K562 (cell line): ENCODE measurements around the gene PDE11A. TPM values are rescaled to one million over a fixed set of nuclear protein-coding genes. Genes with fewer than 3 reads are reported as not detected.

Experiments used
- CBX5 ChIP-seq: IDR thresholded peaks from 2 replicates; pipeline ENCODE4 v1.6.1; 2014; ENCODE audit warnings: low read depth, borderline replicate concordance
- CEBPB ChIP-seq: fragments of 450-650 bp; IDR thresholded peaks from 2 replicates; pipeline ENCODE4 v1.6.1; 2016; ENCODE audit warnings: missing genetic modification characterization, missing compliant biosample characterization
- DACH1 ChIP-seq: fragments of 450-650 bp; IDR thresholded peaks from 2 replicates; pipeline ENCODE4 v1.6.1; 2018; ENCODE audit not compliant: partially characterized antibody
- GABPA ChIP-seq: fragments of 200-800 bp; sonication (Bioruptor generic); conservative IDR thresholded peaks from 2 replicates; pipeline ENCODE4 v1.6.1; 2016; ENCODE audit warnings: low read depth, missing genetic modification characterization, missing compliant biosample characterization
- KDM1A ChIP-seq, 2 experiments: fragments of 450-650 bp; IDR thresholded peaks; 2 replicates each; pipeline ENCODE4 v1.6.1; 2016; ENCODE audit warnings: mild to moderate bottlenecking in 2 of 2
- LEF1 ChIP-seq: fragments of 450-650 bp; IDR thresholded peaks from 2 replicates; pipeline ENCODE4 v1.6.1; 2016; ENCODE audit warnings: mild to moderate bottlenecking
- MBD2 ChIP-seq: sonication (generic); IDR thresholded peaks from 2 replicates; pipeline ENCODE4 v1.6.1; 2016; ENCODE audit warnings: low read depth, borderline replicate concordance
- MECOM ChIP-seq: fragments of 250-450 bp; sonication (Bioruptor Pico); IDR thresholded peaks from 2 replicates; pipeline ENCODE4 v1.8.0; 2022; ENCODE audit warnings: inconsistent platforms
- SMARCA5 ChIP-seq: fragments of 450-650 bp; IDR thresholded peaks from 2 replicates; pipeline ENCODE4 v1.6.1; 2016
- ZBTB26 ChIP-seq: fragments of 450-650 bp; formaldehyde crosslinking; IDR thresholded peaks from 2 replicates; pipeline ENCODE4 v1.4.0; 2022; ENCODE audit warnings: missing genetic modification characterization
- ZNF212 ChIP-seq: fragments of 450-650 bp; formaldehyde crosslinking; IDR thresholded peaks from 2 replicates; pipeline ENCODE4 v1.4.0; 2020; ENCODE audit warnings: mild to moderate bottlenecking
- ZNF584 ChIP-seq: fragments of 200-800 bp; sonication (Bioruptor generic); IDR thresholded peaks from 2 replicates; pipeline ENCODE4 v1.6.1; 2016; ENCODE audit warnings: low read depth, mild to moderate bottlenecking, missing genetic modification characterization, missing compliant biosample characterization
- polyA plus RNA-seq, 8 experiments: library from polyadenylated mRNA; depleted of rRNA in 4 of 8; stranded (reverse) in 5 of 8; unstranded in 3 of 8; fragments of >200 nt; fragmentation: Nextera tagmentation in 2 of 8; fragmentation: Illumina TruSeq in 1 of 8; extraction: Ambion mirVana in 2 of 8; extraction: Trizol in 1 of 8; gene quantifications; 2 replicates each; pipeline versions ENCODE4 v1.2.1 to v1.2.3, GENCODE V29; 2011 to 2014; ENCODE audit warnings: inconsistent platforms in 1 of 8, missing spikeins in 1 of 8
- total RNA-seq, 7 experiments: library from RNA; depleted of rRNA in 6 of 7; stranded (reverse); fragments of >200 nt in 6 of 7; fragmentation: Illumina TruSeq in 2 of 7; extraction: Trizol in 2 of 7; gene quantifications; 2 replicates each; pipeline versions ENCODE4 v1.2.1 to v1.2.3, GENCODE V29; 2011 to 2021; ENCODE audit warnings: low replicate concordance in 1 of 7

The PDE11A gene
- total and polyA plus RNA-seq, 9 of the 15 experiments (the other 6 are each of a cell fraction or from before 2014, with no cell fraction given) = 3.2 to 22.1 (median 5.7) TPM

GRCh38 chr2:177753682-177754491 is 318.7 kb downstream of the PDE11A start (continued):
- TF ChIP-seq CBX5 (no peak), ZBTB26 (CRISPR knock-in tag) (peak; percentile 34; the same call in 1 of the 2 replicates), LEF1 (no peak; the same call in 1 of the 2 replicates), SMARCA5 (peak; percentile 49; the same call in 1 of the 2 replicates), MBD2 (peak; percentile 72; the same call in 1 of the 2 replicates), KDM1A (IDR thresholded peaks at IDR 0.05) (0 out of 4 replicates have a peak, but pooled peaks of 1 of the 2 experiments have one; percentile 9), GABPA (tag) (peak; percentile 61), DACH1 (peak; percentile 99), MECOM (CRISPR knock-in tag) (peak; percentile 81; the same call in 1 of the 2 replicates), ZNF584 (peak; percentile 56; the same call in 1 of the 2 replicates), ZNF212 (CRISPR knock-in tag) (no peak), CEBPB (tag) (peak; percentile 77; the same call in 1 of the 2 replicates)
